Measurements from ENCODE around the gene FAM111B.
"Not testable (repeated sequence)": the region's sequence is repeated elsewhere in the genome, so short reads cannot be mapped to it uniquely, and the experiment has no call there.

Gene FAM111B

GRCh38 chr11:59106363-59107336 lies at the start of gene FAM111B:
TSS of gene FAM111B (plus strand) at chr11:59107237. CDS start at chr11:59109626, 2,389 bp downstream.
- DNase-seq, result peak; percentile 62

GRCh38 chr11:59058120-59059033 lies 48.7 kb upstream of the FAM111B start:
- DNase-seq, result peak; percentile 31

- DNase-seq, result not testable (repeated sequence)
Measured at GRCh38 chr11:59060096-59060495, 46.9 kb upstream of the FAM111B start.

GRCh38 chr11:59062602-59063529 lies 44.2 kb upstream of the FAM111B start:
- DNase-seq, result no peak

GRCh38 chr11:59063996-59064727 lies 42.9 kb upstream of the FAM111B start:
- DNase-seq, result not testable (repeated sequence)

- no peak for DNase-seq
Measured at GRCh38 chr11:59069087-59069486, 38.0 kb upstream of the FAM111B start.

- no peak for DNase-seq
Measured at GRCh38 chr11:59076876-59077571, 30.0 kb upstream of the FAM111B start.

GRCh38 chr11:59078435-59078834 lies 28.6 kb upstream of the FAM111B start:
- DNase-seq, result no peak

GRCh38 chr11:59079086-59079485 lies 28.0 kb upstream of the FAM111B start:
- DNase-seq, result no peak

- DNase-seq, result not testable (repeated sequence)
Measured at GRCh38 chr11:59080421-59080820, 26.6 kb upstream of the FAM111B start.

- not testable (repeated sequence) for DNase-seq
Measured at GRCh38 chr11:59081430-59082020, 25.5 kb upstream of the FAM111B start.

- not testable (repeated sequence) for DNase-seq
Measured at GRCh38 chr11:59086007-59086406, 21.0 kb upstream of the FAM111B start, which contains the start of gene GLYATL1B. TSS of gene GLYATL1B (plus strand) at chr11:59086307. CDS start at chr11:59086307, 0 bp downstream.

GRCh38 chr11:59088162-59088561 lies 18.9 kb upstream of the FAM111B start:
- no peak for DNase-seq

GRCh38 chr11:59093576-59093975 lies 13.5 kb upstream of the FAM111B start:
- DNase-seq, result not testable (repeated sequence)

- not testable (repeated sequence) for DNase-seq
Measured at GRCh38 chr11:59095225-59095624, 11.8 kb upstream of the FAM111B start.

GRCh38 chr11:59095972-59096575 lies 11.0 kb upstream of the FAM111B start:
- DNase-seq, result not testable (repeated sequence)

- DNase-seq, result no peak
Measured at GRCh38 chr11:59097113-59097708, 9.8 kb upstream of the FAM111B start.

GRCh38 chr11:59097938-59098337 lies 9.1 kb upstream of the FAM111B start:
- not testable (repeated sequence) for DNase-seq

- no peak for DNase-seq
Measured at GRCh38 chr11:59102259-59102765, 4.7 kb upstream of the FAM111B start.
